HS-27A (cell line): ENCODE measurements around the gene TBXAS1.

ENCODE experiments used
- DNase-seq: peaks from one replicate; pipeline ENCODE4 v3.0.0-alpha.2; 2012; ENCODE audit warnings: low read depth, missing footprints

The TBXAS1 gene

DNA sequence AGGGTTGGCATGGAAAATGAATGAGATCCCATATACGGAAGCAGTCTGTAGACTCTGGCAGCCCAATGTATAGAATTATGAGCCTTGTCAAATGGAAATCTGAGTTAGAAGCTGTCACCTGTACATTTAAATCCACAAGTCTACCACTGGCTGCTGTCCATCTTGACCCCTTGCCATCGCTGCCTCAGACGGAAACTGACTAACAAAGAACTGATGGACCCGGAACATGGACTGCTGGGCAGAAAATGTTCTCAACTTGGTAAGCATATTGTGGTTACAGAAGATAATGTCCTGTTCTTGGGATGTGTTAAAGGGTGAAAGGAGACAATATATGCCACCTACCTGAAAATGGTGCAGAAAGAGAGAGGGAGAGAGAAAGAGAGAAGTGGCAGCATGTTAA lies 196.2 kb downstream of the TBXAS1 start:
- DNase-seq: no peak

DNA sequence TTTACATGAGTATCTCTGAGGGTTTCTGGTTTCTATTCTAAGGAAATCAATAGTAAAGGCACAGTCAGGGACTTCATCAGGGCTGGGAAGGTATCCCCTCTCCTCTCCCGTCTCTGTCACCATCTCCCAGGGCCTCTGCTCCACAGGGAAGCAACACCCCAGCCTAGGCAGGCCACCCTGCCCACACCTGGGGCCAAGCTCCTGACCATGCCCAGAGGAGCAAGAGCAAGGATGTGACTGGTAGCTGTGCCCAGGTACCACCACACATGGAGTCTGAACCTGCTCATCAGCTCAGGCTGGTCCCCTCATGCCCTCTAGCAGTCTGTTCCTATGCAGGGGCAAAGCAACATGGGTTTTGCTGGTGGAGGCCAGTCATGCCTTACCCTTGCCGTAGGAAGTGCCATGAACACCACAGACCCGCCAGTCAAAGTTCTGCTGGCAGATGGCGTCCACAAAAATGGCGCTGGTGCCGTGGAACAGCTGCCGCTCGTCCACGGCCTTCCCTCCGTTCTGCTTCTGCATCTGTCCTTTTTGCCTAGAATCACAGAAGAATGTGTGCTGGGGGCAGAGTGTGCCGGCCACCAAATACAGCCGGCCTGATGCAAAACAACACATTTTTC lies 196.9 kb downstream of the TBXAS1 start:
- no peak for DNase-seq

GRCh38 chr7:140026935-140027334 lies 197.9 kb downstream of the TBXAS1 start:
- no peak for DNase-seq

GRCh38 chr7:140027858-140028257 lies 198.8 kb downstream of the TBXAS1 start:
- no peak for DNase-seq

DNA sequence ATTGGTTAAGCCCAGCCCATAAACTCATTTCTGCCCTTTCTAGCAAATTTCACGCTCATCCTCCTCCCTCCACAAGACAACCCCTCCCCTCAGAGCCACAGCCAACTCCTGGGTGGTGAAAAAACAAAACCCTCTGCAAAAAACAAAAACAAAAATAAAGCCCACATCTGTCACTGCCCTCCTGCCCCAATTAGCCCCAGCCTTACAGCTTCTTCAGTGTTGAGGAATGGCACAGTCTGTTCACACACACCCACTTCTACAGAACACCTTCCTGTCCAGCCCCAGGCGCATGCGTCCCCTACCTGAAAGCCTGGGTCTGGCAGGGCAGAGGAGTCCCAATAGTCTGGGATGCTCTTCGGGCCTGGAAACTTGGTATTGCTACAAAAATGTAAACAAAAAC lies 199.2 kb downstream of the TBXAS1 start:
- DNase-seq: no peak

GRCh38 chr7:140029072-140029471 lies 200.0 kb downstream of the TBXAS1 start:
- DNase-seq: no peak

DNA sequence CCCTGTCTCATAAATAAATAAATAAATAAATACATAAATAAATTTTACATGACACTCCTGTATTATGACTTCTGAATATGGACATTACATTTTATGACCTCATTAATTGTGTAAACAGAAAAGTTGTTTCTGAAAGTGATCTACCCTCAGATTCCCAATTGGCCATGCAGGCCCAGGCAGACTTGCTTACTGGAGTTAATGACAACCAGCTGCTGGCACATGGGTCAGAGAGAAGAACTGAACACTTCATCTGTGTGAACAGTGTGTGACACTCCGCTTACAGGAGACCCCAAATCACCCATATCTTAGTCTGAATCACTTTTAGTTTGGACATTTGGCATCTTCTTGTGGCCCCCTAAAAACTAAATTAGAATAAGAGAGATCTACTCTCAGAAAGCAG lies 202.3 kb downstream of the TBXAS1 start:
- no peak for DNase-seq

- DNase-seq: no peak
Observed at GRCh38 chr7:140033036-140033435, 204.0 kb downstream of the TBXAS1 start.

- DNase-seq: no peak
Observed at GRCh38 chr7:140033779-140034363, 204.8 kb downstream of the TBXAS1 start.

DNA sequence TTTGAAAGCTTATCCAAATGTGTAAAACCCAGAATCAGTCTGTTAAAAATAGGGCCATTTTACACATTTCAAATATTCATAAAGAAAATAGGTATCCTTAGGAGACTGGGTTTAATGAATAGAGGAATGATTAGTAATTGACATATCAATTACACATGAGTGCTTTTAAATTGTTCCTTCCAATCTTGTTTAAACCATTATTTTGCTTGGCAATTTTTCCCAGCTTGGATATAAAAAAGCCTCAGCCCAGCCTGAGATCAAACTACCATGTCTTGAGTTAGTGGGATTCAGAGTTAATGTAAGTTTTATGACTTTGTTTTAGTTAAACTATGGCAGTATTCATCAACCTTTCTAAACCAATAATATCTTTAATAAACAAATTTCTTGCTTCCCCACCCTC lies 205.4 kb downstream of the TBXAS1 start:
- no peak for DNase-seq

- DNase-seq: no peak
Observed at GRCh38 chr7:140035400-140036223, 206.5 kb downstream of the TBXAS1 start.

DNA sequence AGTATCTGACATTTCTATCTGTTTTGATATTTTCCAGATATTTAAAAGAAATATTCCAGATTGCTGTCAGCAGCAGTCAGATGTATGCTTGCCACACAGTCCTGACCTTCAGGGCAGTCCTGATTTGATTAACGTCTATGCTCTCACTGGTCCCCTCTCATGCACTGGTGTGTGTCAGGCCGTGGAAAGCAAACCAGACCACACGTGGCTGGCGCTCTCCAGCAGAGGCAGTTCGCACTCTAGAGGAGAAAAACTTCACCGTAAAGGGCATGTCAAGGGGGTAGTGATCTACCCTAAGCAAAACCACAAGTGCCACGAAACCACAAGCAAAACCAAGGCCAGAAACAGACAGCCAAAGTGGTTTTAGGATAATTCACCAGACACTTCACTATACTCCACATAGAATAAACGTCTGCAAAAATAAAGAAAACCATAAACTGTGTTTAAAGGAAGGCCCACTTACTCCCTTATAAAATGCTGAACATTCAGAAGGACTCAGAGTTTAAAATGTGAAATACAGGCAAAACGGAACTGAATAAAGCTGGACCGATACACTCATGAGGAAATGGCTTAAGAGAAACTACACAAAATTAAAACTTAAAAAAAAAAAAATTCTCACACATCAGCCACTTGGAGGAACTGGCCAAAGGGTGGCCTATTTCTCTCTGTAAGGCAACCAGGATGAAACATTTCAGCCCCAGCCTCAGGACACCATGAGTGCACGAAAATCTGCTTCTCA lies 207.3 kb downstream of the TBXAS1 start:
- no peak for DNase-seq

DNA sequence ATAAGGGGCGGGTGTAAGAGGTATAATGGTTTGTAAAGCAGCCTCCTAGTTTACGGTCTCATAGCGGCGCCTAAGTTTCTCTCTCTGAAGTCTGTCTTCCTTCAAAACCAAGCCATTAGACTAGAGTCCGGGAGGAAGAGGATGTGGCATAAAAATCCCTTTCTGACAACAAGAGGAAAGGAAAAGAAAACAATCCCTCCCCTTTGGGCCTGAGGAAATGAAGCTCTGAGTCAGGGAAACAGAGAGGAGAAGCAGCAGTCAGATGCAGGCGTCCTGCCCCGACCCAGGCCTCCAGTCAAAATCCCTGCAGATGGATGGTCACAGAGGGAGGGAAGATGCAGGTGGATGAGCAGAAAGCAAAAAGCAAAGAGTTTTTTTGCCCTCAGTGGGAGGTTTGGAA lies 210.0 kb downstream of the TBXAS1 start:
- no peak for DNase-seq

DNA sequence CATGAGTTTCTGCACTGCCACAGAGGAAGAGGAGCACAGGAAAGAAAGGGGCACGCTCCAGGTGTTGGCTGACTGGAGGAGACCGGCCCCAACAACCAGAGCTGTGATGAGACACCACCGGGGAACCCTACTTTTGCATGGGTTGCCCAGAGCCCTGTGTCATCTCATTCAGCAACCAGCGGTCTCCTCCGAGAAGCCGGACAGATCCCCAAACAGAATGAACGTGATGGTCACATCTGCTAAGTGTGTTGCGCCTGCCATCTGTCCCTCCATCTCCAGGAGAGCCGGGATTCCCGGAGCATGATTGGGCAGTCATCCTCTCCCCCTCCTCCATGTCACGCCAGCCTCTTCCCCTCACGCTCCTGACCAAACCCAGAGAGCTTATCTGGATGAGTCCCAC lies 210.8 kb downstream of the TBXAS1 start:
- no peak for DNase-seq

DNA sequence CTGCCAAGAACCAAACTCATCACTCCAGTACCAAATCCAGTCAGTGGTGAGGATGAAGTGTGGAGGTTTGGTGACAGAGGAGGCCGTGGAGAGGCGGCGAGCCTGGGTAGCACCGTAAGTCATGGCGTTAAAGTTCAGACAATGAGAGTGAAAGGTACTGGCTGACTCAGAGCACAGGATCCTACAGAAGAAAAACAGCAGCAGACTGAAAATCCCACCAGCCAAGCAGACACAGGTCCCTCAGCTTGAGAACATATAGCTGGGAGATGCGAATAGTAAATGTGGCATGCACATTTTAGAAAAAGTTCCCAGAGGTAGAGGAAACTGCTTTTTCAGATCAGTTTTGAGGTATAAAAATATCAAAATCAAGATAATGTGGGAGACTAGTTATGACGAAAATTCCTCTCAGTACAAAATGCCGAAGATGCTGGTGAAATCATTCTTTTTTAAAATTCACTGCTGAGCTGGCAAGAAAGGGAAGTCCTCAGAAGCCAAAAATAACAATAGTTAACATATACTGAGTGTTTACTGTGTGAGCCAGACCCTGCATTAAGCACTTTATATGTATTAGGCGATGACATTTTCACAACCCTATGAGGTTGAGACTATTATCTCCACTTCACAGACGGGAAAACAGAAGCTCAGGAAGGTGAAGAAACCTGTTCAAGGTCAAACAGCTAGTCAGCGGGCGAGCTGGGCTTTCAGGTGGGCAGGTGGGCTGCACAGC lies 212.8 kb downstream of the TBXAS1 start:
- DNase-seq: no peak

DNA sequence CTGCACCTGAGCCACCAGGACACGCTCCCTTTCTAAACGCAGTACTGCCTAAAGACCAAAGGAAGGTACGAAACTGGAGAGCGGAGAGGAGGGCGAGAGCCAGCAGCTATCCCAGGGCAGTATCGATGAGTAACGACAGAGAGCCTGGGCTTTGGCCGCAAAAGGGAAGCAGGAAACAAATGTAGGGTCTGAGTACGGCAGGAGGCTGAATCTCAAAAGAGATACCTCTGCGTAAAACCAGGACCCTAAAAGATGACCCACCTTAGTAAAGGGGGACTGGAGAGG lies 213.3 kb downstream of the TBXAS1 start:
- no peak for DNase-seq

- no peak for DNase-seq
Observed at GRCh38 chr7:140044251-140044650, 215.2 kb downstream of the TBXAS1 start.

DNA sequence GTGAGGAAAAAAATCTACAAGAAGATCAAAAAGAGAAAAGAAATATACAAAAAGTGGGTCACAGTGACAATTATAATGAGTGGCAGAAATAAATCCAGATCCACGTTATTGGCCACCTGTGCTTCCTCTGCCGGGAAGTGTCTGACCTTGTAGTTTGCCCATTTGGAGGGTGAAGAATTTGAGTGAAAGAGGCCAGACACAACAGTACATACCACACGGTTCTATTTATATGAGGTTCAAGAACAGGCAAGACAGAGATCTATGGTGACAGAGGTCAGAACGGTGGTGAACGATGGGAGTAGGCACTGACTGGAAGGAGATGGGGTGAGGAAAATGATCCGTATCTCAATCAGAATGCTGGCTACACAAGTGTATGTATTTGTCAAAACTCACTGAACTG lies 216.6 kb downstream of the TBXAS1 start:
- DNase-seq: no peak

DNA sequence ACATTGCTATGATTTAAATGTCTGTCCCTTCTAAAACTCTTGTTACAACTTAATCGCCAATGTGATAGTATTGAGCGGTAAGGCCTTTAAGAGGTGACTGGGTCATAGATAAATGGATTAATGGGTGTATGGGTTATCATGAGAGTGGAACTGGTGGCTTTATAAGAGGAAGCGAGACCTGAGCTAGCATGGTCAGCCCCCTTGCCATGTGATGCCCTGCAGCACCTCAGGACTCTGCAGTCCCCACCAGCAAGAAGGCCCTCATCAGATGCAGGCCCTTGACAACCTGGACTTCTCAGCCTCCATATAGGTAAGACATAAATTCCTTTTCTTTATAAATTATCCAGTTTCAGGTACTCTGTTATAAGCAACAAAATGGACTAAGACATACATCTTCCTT lies 218.1 kb downstream of the TBXAS1 start:
- DNase-seq: no peak

DNA sequence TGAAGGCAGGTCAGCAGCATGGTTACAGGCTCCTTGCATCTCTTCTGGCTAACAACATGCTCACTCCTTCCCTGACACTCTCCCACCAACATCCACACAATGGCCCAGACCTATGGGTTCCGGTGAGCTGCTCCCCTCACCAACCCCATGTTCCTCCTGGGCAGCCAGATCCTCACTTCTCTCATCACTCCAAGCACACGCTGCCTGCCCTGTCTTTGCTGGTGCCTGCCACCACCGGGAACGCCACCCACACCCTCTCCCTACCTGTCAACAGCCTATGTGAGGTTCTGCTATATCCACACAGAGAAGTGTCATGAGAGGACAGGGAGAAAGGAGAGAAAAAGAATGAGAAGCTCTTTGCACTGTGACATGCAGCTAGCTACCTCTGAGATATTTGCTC lies 219.1 kb downstream of the TBXAS1 start:
- DNase-seq: no peak

- no peak for DNase-seq
Observed at GRCh38 chr7:140048989-140049338, 219.9 kb downstream of the TBXAS1 start.

DNA sequence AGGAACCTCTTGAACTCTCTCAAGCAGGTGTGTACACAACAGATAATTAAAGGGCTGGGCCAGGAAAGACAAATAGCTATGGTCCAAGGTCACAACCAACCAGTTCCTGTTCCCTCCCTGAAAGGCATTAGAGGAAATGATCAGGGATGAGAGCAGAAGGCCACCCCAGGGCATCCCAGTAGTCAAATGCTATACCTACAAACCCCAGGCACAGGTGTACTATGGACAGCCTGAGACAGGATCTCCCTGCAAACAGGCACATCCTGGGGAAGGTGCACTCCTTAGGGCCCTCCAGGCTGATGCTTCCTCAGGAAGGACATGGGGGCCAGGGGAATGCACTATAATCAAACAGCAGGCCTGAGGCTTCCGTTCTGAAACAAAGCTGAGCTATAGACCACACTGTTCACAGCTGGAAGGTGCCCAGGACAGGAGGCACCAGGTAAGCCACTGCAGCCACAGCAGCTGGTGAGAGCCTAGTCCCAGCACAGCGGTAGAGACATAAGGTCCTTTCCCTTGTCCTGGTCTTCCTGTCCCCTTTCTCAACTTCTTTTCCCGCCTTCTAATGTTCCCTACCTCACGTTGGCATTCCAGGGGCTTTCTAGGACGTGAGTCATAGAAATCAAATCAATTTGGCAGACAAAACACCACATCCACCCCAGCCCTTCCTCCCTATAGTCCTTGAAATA lies 220.4 kb downstream of the TBXAS1 start:
- no peak for DNase-seq
